NCI-H128 (cell line): Measurements from ENCODE around the gene NSUN4.
"Not testable (repeated sequence)": the region's sequence is repeated elsewhere in the genome, so short reads cannot be mapped to it uniquely, and the experiment has no call there.

Experiments used
- DNase-seq: peaks from one replicate; lab custom pipeline; 2025; ENCODE audit not compliant: unreplicated experiment; lab: John Stamatoyannopoulos, UW

NSUN4 gene

GRCh38 chr1:46340404-46341221 is at the start of gene NSUN4:
Gene NSUN4 (plus strand): TSS chr1:46340807. CDS start chr1:46340827, 20 bp downstream.
- peak; percentile 88 for DNase-seq

- DNase-seq: no peak
These were observed 45.3 kb upstream of the NSUN4 start for GRCh38 chr1:46295306-46295705.

- no peak for DNase-seq
These were observed 42.2 kb upstream of the NSUN4 start for GRCh38 chr1:46298387-46298786.

DNA sequence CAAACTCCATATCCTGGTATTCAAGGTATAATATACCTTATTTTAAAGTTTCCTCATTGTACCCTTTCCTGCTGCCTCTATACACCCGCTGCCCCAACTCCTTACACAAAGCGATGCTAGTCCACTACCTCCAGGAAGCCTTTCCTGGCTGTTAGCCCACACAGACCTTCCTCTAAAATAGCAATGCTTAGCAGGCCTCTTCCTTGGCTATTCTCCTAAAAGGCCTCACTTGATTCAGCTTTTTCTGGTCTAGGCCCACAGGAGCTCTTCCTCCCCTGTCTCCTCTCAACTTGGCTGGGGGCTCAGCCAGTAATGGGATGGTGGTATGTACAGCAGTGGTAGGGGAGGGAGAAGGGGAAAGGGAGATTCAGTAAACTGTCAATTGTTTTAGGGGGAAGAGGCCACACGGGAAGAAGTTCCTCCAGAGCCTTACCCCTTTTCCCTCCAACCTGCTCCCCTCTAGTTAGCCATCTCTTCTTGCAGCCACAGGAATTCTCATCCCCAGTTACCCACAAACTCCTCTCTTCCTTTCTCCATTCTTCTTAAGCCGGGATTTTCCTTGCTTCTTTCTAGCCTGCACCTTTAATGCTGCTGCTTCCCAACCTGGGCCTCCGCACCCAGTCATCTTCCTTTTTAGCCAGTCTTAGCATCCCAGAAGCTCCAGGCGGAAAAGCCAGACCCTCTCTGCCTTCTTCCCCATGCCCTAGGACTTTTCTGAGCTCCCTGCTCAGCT is 39.8 kb upstream of the NSUN4 start:
- no peak for DNase-seq

GRCh38 chr1:46301406-46301807 is 39.2 kb upstream of the NSUN4 start:
- DNase-seq: no peak

- no peak for DNase-seq
These were observed 38.6 kb upstream of the NSUN4 start for GRCh38 chr1:46301808-46302640.

GRCh38 chr1:46302641-46303037 is 38.0 kb upstream of the NSUN4 start:
- DNase-seq: no peak

GRCh38 chr1:46303038-46303871 is 37.4 kb upstream of the NSUN4 start, which contains the start of the genes LRRC41 and UQCRH:
Gene LRRC41 (minus strand): TSS chr1:46303616. CDS start chr1:46303322, 294 bp downstream.
Gene UQCRH (plus strand): TSS chr1:46303698. CDS start chr1:46303767, 69 bp downstream.
- DNase-seq: peak; percentile 96

DNA sequence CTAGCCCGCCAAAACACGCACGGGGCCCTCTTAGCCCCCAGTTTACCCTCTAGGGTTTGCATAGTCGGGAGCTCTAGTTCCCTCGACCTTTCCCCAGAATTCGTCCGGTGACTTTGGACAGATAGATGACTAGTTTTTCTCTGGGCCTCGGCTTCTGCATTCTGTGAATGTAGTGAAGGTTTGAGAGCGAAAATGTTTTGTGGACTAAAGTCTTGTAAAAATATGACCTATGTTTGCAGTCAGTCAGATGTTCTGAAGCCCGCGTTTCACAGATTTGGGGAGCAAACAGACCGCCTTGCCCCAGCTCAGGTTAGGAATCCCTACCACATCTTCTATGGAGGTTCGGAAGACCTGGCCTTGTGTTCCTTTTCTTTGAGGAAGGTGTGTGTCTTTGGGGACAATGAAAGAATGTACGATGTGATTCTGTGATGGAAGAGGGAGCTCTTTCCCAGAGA is 36.7 kb upstream of the NSUN4 start:
- no peak for DNase-seq

DNA sequence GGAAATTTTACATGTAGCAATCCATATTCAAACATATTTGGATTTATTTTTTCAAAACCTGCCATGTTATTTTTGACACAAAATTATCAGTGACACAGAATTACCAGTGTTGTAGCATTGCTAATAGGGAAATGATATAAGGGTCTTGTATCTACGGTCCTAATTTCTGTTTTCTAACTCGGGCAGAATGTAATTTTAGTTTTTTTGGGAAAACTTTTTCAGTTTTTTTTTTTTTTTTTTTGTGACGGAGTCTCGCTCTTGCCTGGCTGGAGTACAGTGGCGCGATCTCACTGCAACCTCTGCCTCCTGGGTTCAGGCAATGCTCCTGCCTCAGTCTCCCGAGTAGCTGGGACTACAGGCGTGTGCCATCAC is 34.5 kb upstream of the NSUN4 start:
- no peak for DNase-seq

DNA sequence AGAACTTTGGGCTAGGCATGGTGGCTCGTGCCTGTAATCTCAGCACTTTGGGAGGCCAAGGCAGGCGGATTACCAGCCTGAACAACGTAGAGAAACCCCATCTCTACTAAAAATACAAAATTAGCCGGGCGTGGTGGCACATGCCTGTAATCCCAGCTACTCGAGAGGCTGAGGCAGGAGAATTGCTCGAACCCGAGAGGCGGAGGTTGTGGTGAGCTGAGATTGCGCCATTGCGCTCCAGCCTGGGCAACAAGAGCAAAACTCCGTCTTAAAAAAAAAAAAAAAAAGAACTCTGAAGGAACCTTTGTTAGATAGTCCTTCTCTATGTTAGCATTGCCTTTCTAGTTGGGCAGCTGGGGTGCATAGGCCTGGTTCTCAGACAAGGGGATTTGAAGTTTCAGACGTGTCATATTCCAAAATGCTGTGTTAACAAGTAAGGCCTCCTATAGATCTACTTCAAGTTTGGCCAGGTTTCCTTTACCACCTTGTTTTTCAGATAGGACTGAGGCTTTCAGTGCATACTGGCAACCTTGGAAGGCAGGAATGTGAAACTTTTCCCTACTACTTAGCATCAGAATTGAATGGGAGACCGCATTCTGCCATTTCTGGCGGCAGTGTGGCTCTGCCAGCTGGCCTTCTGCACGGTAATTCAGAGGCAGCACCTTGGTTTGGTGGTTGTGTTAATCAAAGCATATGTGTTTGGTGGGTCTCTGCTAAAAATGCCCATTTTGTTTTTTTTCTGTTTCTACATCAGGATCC is 31.0 kb upstream of the NSUN4 start:
- no peak for DNase-seq

- no peak for DNase-seq
These were observed 30.3 kb upstream of the NSUN4 start for GRCh38 chr1:46310321-46310720.

GRCh38 chr1:46315669-46316403 is 24.8 kb upstream of the NSUN4 start:
- no peak for DNase-seq

GRCh38 chr1:46317323-46317722 is 23.3 kb upstream of the NSUN4 start:
- DNase-seq: no peak

GRCh38 chr1:46319301-46319700 is 21.3 kb upstream of the NSUN4 start:
- DNase-seq: not testable (repeated sequence)

- not testable (repeated sequence) for DNase-seq
These were observed 20.4 kb upstream of the NSUN4 start for GRCh38 chr1:46319960-46320914.

- DNase-seq: not testable (repeated sequence)
These were observed 18.4 kb upstream of the NSUN4 start for GRCh38 chr1:46322191-46322590.
